H1 (cell line): ENCODE data around the gene MEIOB. TPM values are rescaled to one million over a fixed set of nuclear protein-coding genes. Genes with fewer than 3 reads are reported as not detected.

ENCODE experiments used
- CTCF ChIA-PET: fragments of 300-600 bp; sonication (Branson Sonifier 250); formaldehyde crosslinking; loops from one replicate; lab custom pipeline; 2021; ENCODE audit not compliant: partially characterized antibody; lab: Charles Lee
- POLR2A ChIA-PET: fragments of 300-600 bp; sonication (Branson Sonifier 250); formaldehyde crosslinking; loops from one replicate; lab custom pipeline; 2021; ENCODE audit warnings: inconsistent platforms; ENCODE audit not compliant: partially characterized antibody; lab: Charles Lee
- DNase-seq, 2 experiments: peaks; one replicate each; pipeline versions ENCODE4 v3.0.0 to v3.0.0-alpha.2; 2010 to 2022; ENCODE audit warnings: low spot score in 2 of 2, low read depth in 1 of 2, mixed read lengths in 1 of 2
- FAIRE-seq: peaks from 2 replicates; lab custom pipeline; 2011; peaks lifted over from hg19 to GRCh38; lab: Jason Lieb, UNC
- H2AFZ ChIP-seq: 2 replicates; pipeline ENCODE4 v1.8.1; 2012; ENCODE audit warnings: low read length, inconsistent platforms
- H2AK5ac ChIP-seq: 2 replicates; pipeline ENCODE4 v1.6.1; 2013; ENCODE audit warnings: low read depth, low read length
- H2BK120ac ChIP-seq: replicated peaks from 2 replicates; pipeline ENCODE3; 2013; ENCODE audit warnings: low read depth, low read length, inconsistent platforms
- H2BK12ac ChIP-seq: 2 replicates; pipeline ENCODE4 v1.6.1; 2013; ENCODE audit warnings: low read depth, low read length
- H2BK15ac ChIP-seq: 2 replicates; pipeline ENCODE4 v1.6.1; 2013; ENCODE audit warnings: low read length
- H2BK20ac ChIP-seq: 2 replicates; pipeline ENCODE4 v1.6.1; 2013; ENCODE audit warnings: low read length
- H2BK5ac ChIP-seq: 2 replicates; pipeline ENCODE4 v1.6.1; 2013; ENCODE audit warnings: low read depth, low read length
- H3K14ac ChIP-seq: 2 replicates; pipeline ENCODE4 v1.6.1; 2013; ENCODE audit warnings: inconsistent platforms; ENCODE audit not compliant: insufficient read length
- H3K18ac ChIP-seq: 2 replicates; pipeline ENCODE4 v1.6.1; 2013; ENCODE audit warnings: low read length; ENCODE audit errors: extremely low read depth
- H3K23ac ChIP-seq: 2 replicates; pipeline ENCODE4 v1.6.1; 2013; ENCODE audit warnings: inconsistent platforms; ENCODE audit not compliant: insufficient read length
- H3K23me2 ChIP-seq: 2 replicates; pipeline ENCODE4 v1.6.1; 2013; ENCODE audit warnings: low read depth, low read length
- H3K27ac ChIP-seq: 2 replicates; pipeline ENCODE4 v1.6.1; 2011; ENCODE audit warnings: low read depth, low read length, inconsistent platforms
- H3K27me3 ChIP-seq, 4 experiments: replicated peaks in 1 of 4; 1 replicate in 1 of 4; 2 replicates in 3 of 4; pipeline versions ENCODE4 v1.6.1 to v1.8.1; 2011 to 2013; ENCODE audit warnings: low read length in 3 of 4, mild to moderate bottlenecking in 3 of 4, inconsistent platforms in 2 of 4, mixed read lengths in 2 of 4, moderate library complexity in 1 of 4; ENCODE audit not compliant: control insufficient read depth in 3 of 4, insufficient read depth in 3 of 4; ENCODE audit errors: extremely low read depth in 1 of 4
- H3K36me3 ChIP-seq, 4 experiments: 2 replicates each; pipeline versions ENCODE4 v1.6.1 to v1.8.1; 2011 to 2013; ENCODE audit warnings: mild to moderate bottlenecking in 4 of 4, low read length in 3 of 4, moderate library complexity in 2 of 4, control low read depth in 1 of 4, inconsistent platforms in 1 of 4; ENCODE audit not compliant: insufficient read depth in 4 of 4, control insufficient read depth in 2 of 4
- H3K4ac ChIP-seq: replicated peaks from 2 replicates; pipeline ENCODE3; 2013; ENCODE audit warnings: low read length, low read depth, mixed read lengths, inconsistent platforms; ENCODE audit not compliant: insufficient read length
- H3K4me1 ChIP-seq, 4 experiments: replicated peaks in 1 of 4; 1 replicate in 1 of 4; 2 replicates in 3 of 4; pipeline versions ENCODE4 v1.6.1 to v1.8.1; 2011 to 2013; ENCODE audit warnings: low read length in 3 of 4, inconsistent platforms in 2 of 4, mixed read lengths in 1 of 4; ENCODE audit not compliant: insufficient read depth in 4 of 4, control insufficient read depth in 3 of 4
- H3K4me2 ChIP-seq, 2 experiments: 2 replicates each; pipeline versions ENCODE4 v1.6.1 to v1.8.1; 2011 to 2013; ENCODE audit warnings: low read depth in 2 of 2, low read length in 2 of 2, control low read depth in 1 of 2, inconsistent platforms in 1 of 2, mild to moderate bottlenecking in 1 of 2; ENCODE audit not compliant: insufficient read depth in 1 of 2
- H3K4me3 ChIP-seq, 4 experiments: fragments of 200-600, 300-600 bp in 1 of 4; sonication (generic), shearing (Covaris generic), sonication (Bioruptor Twin) in 1 of 4; 2 replicates each; pipeline versions ENCODE4 v1.5.1 to v1.8.1; 2011 to 2016; ENCODE audit warnings: low read length in 4 of 4, low read depth in 3 of 4, control low read depth in 2 of 4, inconsistent platforms in 2 of 4, mild to moderate bottlenecking in 2 of 4, mixed read lengths in 1 of 4, moderate library complexity in 1 of 4; ENCODE audit not compliant: insufficient read depth in 2 of 4; ENCODE audit errors: extremely low read depth in 1 of 4
- H3K56ac ChIP-seq: replicated peaks from 2 replicates; pipeline ENCODE3; 2013; ENCODE audit warnings: low read depth, mild to moderate bottlenecking, mixed read lengths, low read length, inconsistent platforms; ENCODE audit not compliant: insufficient read length
- H3K79me1 ChIP-seq: 2 replicates; pipeline ENCODE4 v1.6.1; 2013; ENCODE audit warnings: low read depth, low read length, control low read depth
- H3K79me2 ChIP-seq, 2 experiments: 2 replicates each; pipeline versions ENCODE4 v1.6.1 to v1.8.1; 2012 to 2013; ENCODE audit warnings: low read length in 2 of 2, mild to moderate bottlenecking in 2 of 2, inconsistent platforms in 1 of 2; ENCODE audit not compliant: insufficient read depth in 2 of 2, control insufficient read depth in 1 of 2
- H3K9ac ChIP-seq, 4 experiments: replicated peaks in 1 of 4; 1 replicate in 1 of 4; 2 replicates in 3 of 4; pipeline versions ENCODE4 v1.6.1 to v1.8.1; 2011 to 2013; ENCODE audit warnings: low read depth in 3 of 4, low read length in 3 of 4, control low read depth in 2 of 4, mild to moderate bottlenecking in 2 of 4, moderate library complexity in 2 of 4, inconsistent platforms in 1 of 4; ENCODE audit errors: extremely low read depth in 1 of 4
- H3K9me3 ChIP-seq, 2 experiments: 2 replicates each; pipeline versions ENCODE4 v1.6.1 to v1.8.1; 2012 to 2013; ENCODE audit warnings: mild to moderate bottlenecking in 2 of 2, moderate library complexity in 2 of 2, control low read depth in 1 of 2, inconsistent platforms in 1 of 2, low read depth in 1 of 2, low read length in 1 of 2, mixed read lengths in 1 of 2; ENCODE audit not compliant: insufficient read depth in 2 of 2
- H4K20me1 ChIP-seq, 2 experiments: replicated peaks in 1 of 2; 2 replicates each; pipeline versions ENCODE3 to v1.8.1; 2011 to 2013; ENCODE audit warnings: inconsistent platforms in 2 of 2, low read length in 2 of 2, mild to moderate bottlenecking in 1 of 2; ENCODE audit not compliant: insufficient read depth in 2 of 2, control insufficient read depth in 1 of 2
- H4K5ac ChIP-seq: 2 replicates; pipeline ENCODE4 v1.6.1; 2013; ENCODE audit warnings: low read length, low read depth, mixed read lengths, inconsistent platforms; ENCODE audit not compliant: insufficient read length
- H4K8ac ChIP-seq: 2 replicates; pipeline ENCODE4 v1.8.0; 2013; ENCODE audit warnings: mild to moderate bottlenecking, moderate library complexity, low read length, inconsistent platforms; ENCODE audit not compliant: insufficient read depth; ENCODE audit errors: extremely low read depth
- H4K91ac ChIP-seq: replicated peaks from 2 replicates; pipeline ENCODE3; 2013; ENCODE audit warnings: low read length, mixed read lengths, inconsistent platforms; ENCODE audit not compliant: insufficient read length
- BCL11A ChIP-seq, 2 experiments: IDR thresholded peaks; one replicate each; pipeline ENCODE4 v1.6.1; 2011; ENCODE audit warnings: low read depth in 2 of 2, low read length in 2 of 2, mild to moderate bottlenecking in 2 of 2
- PHF8 ChIP-seq: fragments of 200-600 bp; sonication (generic); conservative IDR thresholded peaks from 2 replicates; pipeline ENCODE4 v1.7.1; 2012; ENCODE audit warnings: low read depth, mild to moderate bottlenecking, inconsistent platforms, low read length, moderate library complexity
- TEAD4 ChIP-seq: IDR thresholded peaks from 2 replicates; pipeline ENCODE4 v1.6.1; 2012; ENCODE audit warnings: low read depth, low read length, inconsistent platforms, mixed read lengths
- USF2 ChIP-seq: IDR thresholded peaks from 2 replicates; pipeline ENCODE4 v1.6.1; 2011; ENCODE audit warnings: low read length, improper control_type of control experiment
- WGBS, 2 experiments: shearing (Covaris generic) in 1 of 2; methylation state at CpG; one replicate each; pipeline versions ENCODE4 v1.1.6 to v1.1.7; 2013 to 2015; ENCODE audit warnings: low lambda C conversion rate in 2 of 2, mixed read lengths in 2 of 2, inconsistent platforms in 1 of 2, low coverage in 1 of 2, missing lambda C conversion rate in 1 of 2; ENCODE audit not compliant: insufficient replicate concordance in 2 of 2, insufficient coverage in 1 of 2, insufficient read length in 1 of 2; ENCODE audit errors: extremely low coverage in 1 of 2, missing lambda C conversion rate in 1 of 2; 5-methylcytosine and 5-hydroxymethylcytosine counted together
- polyA plus RNA-seq, 7 experiments: library from polyadenylated mRNA; depleted of rRNA in 3 of 7; stranded (reverse) in 5 of 7; unstranded in 2 of 7; fragments of >200 nt in 5 of 7; fragments of 200-250 nt in 2 of 7; gene quantifications; 1 replicate in 5 of 7; 2 replicates in 1 of 7; 4 replicates in 1 of 7; pipeline versions ENCODE4 v1.2.1 to v1.2.3, GENCODE V29; 2011 to 2013; ENCODE audit warnings: missing spikeins in 2 of 7, mixed read lengths in 2 of 7
- total RNA-seq: library from RNA; stranded (reverse); fragmentation: NEBNext Ultra II Directional; extraction: Animal tissue kit (Norgen Biotek cat#: 25700); gene quantifications from 2 replicates; pipeline ENCODE4 v1.2.1, GENCODE V29; 2021

MEIOB gene
- total and polyA plus RNA-seq, 2 of the 8 experiments (the other 6 are each of a cell fraction or from before 2014, with no cell fraction given): 0.63 to 1.1 TPM

GRCh38 chr16:1832838-1833454 is 39.0 kb downstream of the MEIOB start:
- WGBS, 2 experiments: 73% methylated on average over 7 of the region's 9 CpGs; no CpG with 5 or more reads in 1 of the 2 experiments
- H3K9ac ChIP-seq: no peak overlapping the region

More at GRCh38 chr16:1832838-1833454, 39.0 kb downstream of the MEIOB start:
- H3K4me1 ChIP-seq: no peaks in the 10 kb centered on the region; a peak in 1 of 7 replicates
- no peak for FAIRE-seq
- no peak overlapping the region for H2BK5ac ChIP-seq
- TF ChIP-seq PHF8 (no peak), BCL11A (IDR thresholded peaks at IDR 0.05; ENCODE audit: low read depth in 2 of 2, low read length in 2 of 2) (no peak), TEAD4 (no peak), USF2 (no peak)
- H3K23ac ChIP-seq: no peak overlapping the region
- H3K4me2 ChIP-seq: no peak overlapping the region
- no peaks in the 10 kb centered on the region for H3K36me3 ChIP-seq
- no peak overlapping the region for H2AK5ac ChIP-seq
- no peak overlapping the region for H3K4me3 ChIP-seq
- H3K27me3 ChIP-seq: no peaks in the 10 kb centered on the region; a peak in 1 of 7 replicates
- no peaks in the 10 kb centered on the region for H3K9me3 ChIP-seq
- no peak overlapping the region for H2BK15ac ChIP-seq
- no peak overlapping the region for H4K91ac ChIP-seq
- no peaks in the 10 kb centered on the region for H3K23me2 ChIP-seq
- no peak overlapping the region for H3K27ac ChIP-seq
- no peak overlapping the region for H4K5ac ChIP-seq
- peaks cover 0 to 2% of the 10 kb centered on the region in 2 experiments for H4K20me1 ChIP-seq
- H4K8ac ChIP-seq: 0 out of 2 replicates have a peak overlapping the region, but pooled peaks have one; percentile 14
- H2BK20ac ChIP-seq: no peak overlapping the region
- H3K18ac ChIP-seq: no peak overlapping the region
- ChIA-PET POLR2A (interaction anchor here (0.6 kb wide), 1 partner anchor 224 kb away, joined by 3 read pairs; no protein-coding TSS in a partner anchor), CTCF (interaction anchor here (0.9 to 1.3 kb wide), 3 partner anchors 8 to 129 kb away, joined by 3 read pairs; no protein-coding TSS in a partner anchor)
- H2BK120ac ChIP-seq: no peak overlapping the region
- no peak for DNase-seq
- H3K56ac ChIP-seq: no peak overlapping the region
- no peak overlapping the region for H3K14ac ChIP-seq
- H3K79me2 ChIP-seq: peaks cover 0 to 12% of the 10 kb centered on the region in 2 experiments; a peak in 2 of 4 replicates
- peaks cover 3% of the 10 kb centered on the region for H3K79me1 ChIP-seq
- H2AFZ ChIP-seq: no peak overlapping the region
- no peak overlapping the region for H3K4ac ChIP-seq
- H2BK12ac ChIP-seq: no peak overlapping the region
